Measurements from ENCODE around the gene TP53RK. TPM values are rescaled to one million over a fixed set of nuclear protein-coding genes. Genes with fewer than 3 reads are reported as not detected.

Gene TP53RK
- 10 to 100 TPM; 17.2 to 19.8 (median 18.6) TPM for polyA plus RNA-seq (ENCODE audit: insufficient read length in 3 of 3)

DNA sequence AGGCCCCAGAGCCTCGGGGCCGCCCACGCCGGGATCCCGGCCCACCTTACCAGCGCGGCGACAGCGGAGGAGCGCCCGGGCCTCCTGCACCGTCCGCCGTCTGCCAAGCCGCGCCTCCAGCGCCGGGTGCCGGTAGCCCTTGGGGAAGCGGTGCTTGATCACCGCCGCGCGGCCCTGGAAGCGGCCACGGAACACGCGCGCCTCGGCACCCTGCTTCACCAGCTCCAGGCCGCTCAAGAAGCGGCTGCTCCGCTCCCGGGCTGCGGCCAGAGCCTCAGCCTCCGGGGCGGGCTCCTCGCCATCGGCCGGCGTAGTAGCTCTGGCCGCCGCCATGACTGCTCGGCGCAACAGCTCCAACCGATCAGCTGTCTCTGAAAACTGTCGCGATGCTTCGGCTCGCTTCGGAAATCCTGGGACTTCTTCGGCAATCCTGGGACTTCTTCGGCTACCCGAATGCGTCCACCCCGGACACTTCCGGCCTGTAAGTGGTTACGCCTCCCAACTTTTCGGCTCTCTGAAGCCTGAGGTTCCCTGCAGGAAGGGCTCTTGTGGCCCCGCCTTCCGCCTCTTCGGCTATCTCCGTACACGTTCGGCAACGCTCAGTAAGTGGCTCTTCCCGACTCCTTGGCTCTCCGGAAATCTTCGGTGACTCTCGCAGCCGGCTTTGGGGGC is at the start of gene TP53RK:
TP53RK (minus strand) TSS at position 363 of the 672 bp plus-strand sequence; CDS start at position 333, 30 bp downstream.
- peak; percentile 96 to 99 (median 98) for DNase-seq (ENCODE audit: low read depth in 3 of 3, low spot score in 2 of 3)

DNA sequence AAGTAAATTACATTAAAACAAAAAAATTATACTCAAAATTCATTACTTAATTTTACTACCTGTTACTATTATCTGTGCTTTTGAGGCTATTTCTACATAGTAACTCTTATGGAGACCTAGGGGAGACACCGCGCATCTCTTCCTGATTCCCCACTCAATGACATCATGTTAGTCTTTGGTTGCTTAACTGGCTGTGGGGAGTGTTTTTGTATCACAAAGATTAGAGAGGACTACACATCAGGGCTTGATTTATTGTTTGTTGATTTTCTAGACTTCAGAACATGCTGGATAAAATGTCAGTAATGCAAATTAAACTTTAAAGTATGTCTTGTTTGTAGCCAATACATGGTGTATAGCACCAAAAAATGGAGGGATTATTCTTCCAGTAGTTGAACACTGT is 46.2 kb upstream of the TP53RK start:
- no peak for DNase-seq (ENCODE audit: low read depth in 3 of 3, low spot score in 2 of 3)

DNA sequence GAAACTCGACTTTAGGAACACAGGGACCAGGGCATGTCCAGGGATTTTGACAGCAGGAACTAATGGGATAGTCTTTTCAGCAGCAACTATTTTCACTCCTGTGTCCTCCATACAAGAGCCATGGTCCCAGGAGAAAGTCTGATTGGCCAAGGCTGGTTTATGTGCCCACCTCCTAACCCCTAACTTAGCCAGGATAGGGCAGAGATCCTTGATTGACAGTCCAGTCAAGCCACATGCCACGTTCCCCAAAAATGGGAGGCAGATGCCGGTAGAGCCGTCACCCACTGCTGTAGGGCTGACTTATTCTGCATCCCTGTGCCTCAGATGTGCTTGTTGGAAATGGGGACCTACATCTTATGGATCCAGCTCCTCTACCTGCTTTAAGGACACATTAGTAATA is 42.5 kb upstream of the TP53RK start:
- no peak for DNase-seq (ENCODE audit: low read depth in 3 of 3, low spot score in 2 of 3)

DNA sequence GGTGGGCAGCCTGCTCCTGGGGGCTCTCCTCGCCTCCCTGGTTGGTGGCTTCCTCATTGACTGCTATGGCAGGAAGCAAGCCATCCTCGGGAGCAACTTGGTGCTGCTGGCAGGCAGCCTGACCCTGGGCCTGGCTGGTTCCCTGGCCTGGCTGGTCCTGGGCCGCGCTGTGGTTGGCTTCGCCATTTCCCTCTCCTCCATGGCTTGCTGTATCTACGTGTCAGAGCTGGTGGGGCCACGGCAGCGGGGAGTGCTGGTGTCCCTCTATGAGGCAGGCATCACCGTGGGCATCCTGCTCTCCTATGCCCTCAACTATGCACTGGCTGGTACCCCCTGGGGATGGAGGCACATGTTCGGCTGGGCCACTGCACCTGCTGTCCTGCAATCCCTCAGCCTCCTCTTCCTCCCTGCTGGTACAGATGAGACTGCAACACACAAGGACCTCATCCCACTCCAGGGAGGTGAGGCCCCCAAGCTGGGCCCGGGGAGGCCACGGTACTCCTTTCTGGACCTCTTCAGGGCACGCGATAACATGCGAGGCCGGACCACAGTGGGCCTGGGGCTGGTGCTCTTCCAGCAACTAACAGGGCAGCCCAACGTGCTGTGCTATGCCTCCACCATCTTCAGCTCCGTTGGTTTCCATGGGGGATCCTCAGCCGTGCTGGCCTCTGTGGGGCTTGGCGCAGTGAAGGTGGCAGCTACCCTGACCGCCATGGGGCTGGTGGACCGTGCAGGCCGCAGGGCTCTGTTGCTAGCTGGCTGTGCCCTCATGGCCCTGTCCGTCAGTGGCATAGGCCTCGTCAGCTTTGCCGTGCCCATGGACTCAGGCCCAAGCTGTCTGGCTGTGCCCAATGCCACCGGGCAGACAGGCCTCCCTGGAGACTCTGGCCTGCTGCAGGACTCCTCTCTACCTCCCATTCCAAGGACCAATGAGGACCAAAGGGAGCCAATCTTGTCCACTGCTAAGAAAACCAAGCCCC is 36.2 kb upstream of the TP53RK start:
- DNase-seq (ENCODE audit: low read depth in 3 of 3, low spot score in 2 of 3), result no peak

DNA sequence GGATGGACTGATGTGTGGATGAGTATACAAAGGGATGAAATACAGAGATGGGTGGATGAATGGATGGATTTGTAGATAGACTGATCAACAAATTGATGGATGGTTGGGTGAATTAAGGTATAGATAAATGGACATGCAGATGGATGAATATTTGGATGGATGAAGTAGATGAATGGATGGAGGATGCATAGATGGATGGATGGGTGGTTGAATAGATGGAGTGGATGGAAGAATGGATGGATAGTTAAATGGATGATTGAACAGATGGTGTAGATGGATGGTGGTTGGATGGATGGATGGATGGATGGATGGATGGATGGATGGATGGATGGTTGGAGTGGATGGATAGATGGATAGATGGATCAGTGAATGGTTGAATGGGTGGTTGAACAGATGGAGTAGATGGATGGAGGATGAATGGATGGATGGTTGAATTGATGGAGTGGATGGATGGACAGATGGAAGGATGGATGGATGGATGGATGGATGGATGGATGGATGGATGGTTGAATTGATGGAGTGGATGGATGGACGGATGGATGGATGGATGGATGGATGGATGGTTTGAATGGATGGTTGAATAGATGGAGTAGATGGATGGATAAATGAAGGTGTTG is 35.2 kb upstream of the TP53RK start:
- no peak for DNase-seq (ENCODE audit: low read depth in 3 of 3, low spot score in 2 of 3)

DNA sequence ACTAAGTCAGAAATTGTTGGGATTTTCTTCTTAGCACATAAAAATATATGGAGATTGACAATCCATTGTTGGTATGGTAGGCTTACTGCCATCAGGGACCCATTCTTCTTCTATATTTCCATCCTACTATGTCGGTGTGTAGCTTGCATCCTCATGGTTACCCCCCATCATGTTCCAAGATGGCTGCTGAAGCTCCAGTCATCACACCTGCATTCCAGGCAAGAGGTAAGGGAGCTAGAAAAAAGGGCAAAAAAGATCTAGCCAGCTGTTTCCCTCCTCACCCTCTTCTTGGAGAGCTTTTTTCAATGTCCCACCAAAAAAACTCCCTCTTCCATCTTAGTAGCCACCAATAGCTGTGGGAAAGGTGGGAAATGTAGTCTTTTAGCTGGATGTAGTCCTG is 33.8 kb upstream of the TP53RK start:
- DNase-seq (ENCODE audit: low read depth in 3 of 3, low spot score in 2 of 3), result no peak

DNA sequence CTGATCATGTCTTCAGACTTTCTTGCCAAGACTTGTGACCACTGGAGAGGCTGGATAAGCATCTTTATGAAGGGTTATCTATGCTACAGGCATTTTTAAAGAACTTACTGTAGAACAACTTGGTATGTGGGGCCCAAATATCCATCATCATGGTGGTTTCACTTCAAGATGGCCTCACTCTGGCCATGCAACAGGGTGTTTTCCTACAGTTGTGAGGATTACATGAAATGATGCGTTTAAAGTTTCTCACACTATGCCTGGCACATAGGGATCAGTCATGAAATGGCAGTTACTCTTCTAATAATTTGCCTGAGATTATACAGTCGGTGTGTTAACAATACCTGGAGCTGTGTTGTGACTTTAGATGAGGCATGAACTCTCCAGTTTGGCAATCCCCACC is 33.2 kb upstream of the TP53RK start:
- DNase-seq (ENCODE audit: low read depth in 3 of 3, low spot score in 2 of 3), result no peak

DNA sequence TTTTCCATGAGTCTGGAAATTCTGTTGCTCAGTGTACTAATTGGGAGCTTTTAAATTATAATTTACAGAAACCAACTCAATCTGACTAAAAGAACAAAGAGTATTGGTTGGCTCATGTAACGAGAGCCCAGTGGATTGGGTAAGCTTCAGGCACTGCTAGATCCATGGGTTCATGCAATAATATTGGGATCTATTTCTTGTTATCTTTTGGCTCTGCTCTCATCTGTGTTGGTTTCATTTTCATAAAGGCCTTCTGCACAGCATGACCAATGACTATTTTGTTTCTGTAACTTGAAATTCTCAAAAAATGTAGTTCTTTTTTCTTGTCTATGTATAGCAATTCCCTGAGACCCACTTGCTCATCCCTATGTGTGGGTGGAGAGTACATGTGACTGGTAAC is 32.2 kb upstream of the TP53RK start:
- no peak for DNase-seq (ENCODE audit: low read depth in 3 of 3, low spot score in 2 of 3)

DNA sequence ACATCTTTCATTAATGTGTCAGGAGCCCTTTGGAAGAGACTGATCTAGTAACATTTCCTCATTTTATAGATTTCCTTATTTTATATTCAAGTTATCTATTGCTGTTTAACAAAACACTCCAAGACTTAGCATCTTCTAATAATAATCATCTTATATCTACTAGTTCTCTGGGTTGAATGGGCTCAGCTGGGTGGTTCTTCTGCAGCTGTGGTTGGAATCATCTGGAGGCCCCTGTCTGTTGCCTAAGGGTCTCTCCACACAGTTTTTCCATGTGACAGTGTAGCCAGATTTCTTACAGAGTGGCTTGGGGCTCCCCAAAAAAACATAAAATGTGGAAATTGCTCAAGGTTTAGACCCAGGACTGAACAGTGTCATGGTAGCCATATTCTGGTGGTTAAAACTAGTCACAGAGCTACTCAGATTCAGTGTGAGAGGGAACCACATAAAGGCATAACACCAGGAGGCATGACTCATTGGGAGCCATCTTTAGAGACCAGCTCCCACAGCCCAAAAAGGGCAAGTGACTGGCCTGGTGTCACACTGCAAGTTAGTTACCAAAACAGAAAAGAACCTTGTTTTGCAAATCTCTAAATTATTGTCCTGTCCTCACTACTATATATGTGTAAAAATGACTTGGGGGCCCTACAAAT is 31.7 kb upstream of the TP53RK start:
- DNase-seq (ENCODE audit: low read depth in 3 of 3, low spot score in 2 of 3), result no peak

DNA sequence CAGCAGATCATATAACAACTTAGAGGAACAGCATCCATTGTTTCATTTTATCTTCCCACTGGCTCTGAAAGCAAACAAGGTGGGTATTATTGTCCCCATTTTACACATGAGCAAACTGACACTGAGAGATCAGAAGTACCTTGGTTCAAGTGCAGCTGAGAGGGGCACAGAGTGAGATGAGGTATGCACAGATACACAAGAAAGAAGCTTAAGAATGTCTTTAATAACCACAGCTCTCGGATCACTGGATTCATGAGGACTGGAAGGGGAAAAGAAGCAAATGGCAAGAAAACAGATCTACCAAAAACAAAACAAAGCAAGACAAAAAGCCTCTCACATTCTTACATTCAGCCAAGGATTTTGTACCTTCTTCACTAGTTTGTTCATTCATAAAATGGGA is 30.8 kb upstream of the TP53RK start:
- no peak for DNase-seq (ENCODE audit: low read depth in 3 of 3, low spot score in 2 of 3)

DNA sequence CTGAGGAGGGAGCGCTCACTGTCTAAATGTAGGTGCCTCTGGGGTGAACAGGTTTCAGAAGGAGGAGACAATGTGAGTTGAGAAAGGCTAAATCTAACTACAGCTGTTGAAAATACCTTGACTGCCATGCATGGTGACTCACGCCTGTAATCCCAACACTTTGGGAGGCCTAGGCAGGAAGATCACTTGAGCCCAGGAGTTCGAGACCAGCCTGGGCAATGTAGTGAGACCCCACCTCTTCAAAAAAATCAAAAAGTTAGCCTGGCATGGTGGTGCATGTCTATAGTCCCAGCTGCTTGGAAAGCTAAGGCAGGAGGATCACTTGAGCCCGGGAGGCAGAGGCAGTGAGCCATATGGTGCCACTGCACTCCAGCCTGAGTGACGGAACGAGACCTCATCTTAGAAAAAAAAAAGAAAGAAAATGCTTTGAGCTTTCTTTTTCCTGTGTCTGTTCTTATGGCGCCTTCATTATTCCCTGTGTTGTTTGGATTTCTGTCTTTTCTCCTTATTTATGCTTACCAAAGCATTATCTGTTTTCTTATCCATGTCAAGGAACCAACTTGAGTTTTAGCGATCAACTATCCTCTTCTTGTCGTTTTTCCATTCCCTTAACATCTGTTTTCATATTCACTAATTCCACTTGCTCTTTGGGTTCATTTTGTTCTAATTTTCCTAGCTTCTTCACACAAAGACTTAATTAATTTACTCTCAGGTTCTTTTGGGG is 28.7 kb upstream of the TP53RK start:
- DNase-seq (ENCODE audit: low read depth in 3 of 3, low spot score in 2 of 3), result no peak

DNA sequence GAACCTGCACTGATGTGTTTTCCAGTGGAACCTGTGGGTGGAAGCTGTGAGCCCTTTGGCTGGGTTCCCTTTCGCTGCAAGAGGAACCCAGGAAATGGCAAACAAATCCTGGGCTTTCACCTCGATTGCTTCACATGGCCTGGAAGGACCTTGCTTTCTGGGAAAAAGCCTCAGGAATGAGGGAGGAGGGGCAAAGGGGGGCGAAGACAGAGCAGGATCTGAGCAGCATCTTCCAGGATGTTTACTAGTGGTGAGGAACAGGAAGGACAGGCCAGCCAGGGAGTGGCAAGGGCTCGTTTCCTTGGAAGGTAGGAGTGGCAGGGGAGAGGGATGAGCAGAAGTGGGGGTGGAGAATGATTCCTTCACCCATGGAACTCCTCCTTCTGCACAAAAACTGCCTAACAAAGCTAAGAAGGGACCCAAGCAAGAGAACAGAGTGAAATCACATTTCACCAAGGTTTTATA is 26.1 kb upstream of the TP53RK start:
- no peak for DNase-seq (ENCODE audit: low read depth in 3 of 3, low spot score in 2 of 3)

DNA sequence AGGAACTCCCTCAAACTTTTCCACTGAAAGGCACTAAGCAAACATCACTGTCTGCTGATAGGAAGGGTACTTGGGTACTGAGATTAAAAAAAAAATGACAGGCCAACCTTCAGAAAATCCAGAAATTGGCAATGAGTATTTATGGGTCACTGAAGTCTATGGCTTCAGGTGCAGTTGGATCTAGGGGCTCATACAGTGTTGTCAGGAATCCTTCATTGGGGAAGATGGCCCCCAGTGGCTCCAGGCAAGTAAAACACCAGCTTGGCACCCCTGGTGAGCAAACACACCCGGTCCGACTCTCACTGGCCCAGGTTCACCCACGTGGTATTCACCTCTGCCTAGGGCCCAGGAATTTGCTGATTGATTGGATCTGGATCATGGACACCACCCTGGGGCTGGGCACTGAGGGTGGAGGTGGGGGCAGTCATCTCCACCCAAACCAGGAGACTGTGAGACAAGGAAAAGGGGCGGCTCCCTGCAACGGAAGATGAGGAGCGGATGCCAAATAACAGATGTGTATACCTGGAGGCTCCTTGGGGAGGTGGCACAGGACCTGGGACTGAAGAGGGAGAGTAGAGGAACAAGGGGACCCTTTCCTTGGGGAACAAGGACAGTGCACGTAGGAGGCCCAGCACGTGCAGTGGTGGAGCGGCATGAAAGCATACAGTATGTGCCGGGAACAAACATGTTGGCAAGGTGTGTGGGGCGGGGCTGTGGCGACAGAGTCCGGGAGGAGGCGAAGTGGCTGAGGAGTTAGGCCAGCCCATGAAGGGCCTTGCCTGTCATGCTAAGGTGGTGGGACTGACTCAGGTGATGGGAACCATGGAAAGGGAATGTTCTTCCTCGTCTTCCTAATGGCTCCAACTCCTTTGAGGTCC is 25.0 kb upstream of the TP53RK start:
- no peak for DNase-seq (ENCODE audit: low read depth in 3 of 3, low spot score in 2 of 3)

DNA sequence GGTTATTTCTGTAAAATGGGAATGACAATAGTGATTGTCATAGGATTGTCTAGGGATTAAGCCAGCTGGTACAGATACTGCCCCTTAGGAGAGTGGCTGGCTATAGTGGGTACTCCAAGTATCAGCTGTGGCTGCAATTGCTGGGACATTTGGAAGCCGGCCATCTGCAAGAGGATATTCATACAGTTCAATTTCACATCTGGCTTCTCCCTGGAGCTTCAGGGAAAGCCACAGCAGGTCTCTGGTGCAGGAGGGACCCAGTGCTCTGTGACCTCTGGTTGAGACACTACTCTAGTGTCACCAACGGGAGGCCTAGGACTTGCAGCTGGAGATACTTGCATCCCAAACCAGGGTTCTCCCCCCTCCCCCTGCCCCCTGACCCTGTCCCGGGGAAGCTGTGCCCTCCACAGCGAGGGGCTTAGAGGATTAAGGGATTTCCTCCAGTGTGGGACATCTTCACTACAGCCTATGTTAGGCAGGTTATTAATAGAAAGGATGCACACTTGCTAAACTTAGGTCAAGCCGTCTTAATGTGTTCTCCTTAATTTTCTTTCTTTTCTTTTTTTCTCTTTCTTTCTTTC is 22.9 kb upstream of the TP53RK start:
- no peak for DNase-seq (ENCODE audit: low read depth in 3 of 3, low spot score in 2 of 3)

DNA sequence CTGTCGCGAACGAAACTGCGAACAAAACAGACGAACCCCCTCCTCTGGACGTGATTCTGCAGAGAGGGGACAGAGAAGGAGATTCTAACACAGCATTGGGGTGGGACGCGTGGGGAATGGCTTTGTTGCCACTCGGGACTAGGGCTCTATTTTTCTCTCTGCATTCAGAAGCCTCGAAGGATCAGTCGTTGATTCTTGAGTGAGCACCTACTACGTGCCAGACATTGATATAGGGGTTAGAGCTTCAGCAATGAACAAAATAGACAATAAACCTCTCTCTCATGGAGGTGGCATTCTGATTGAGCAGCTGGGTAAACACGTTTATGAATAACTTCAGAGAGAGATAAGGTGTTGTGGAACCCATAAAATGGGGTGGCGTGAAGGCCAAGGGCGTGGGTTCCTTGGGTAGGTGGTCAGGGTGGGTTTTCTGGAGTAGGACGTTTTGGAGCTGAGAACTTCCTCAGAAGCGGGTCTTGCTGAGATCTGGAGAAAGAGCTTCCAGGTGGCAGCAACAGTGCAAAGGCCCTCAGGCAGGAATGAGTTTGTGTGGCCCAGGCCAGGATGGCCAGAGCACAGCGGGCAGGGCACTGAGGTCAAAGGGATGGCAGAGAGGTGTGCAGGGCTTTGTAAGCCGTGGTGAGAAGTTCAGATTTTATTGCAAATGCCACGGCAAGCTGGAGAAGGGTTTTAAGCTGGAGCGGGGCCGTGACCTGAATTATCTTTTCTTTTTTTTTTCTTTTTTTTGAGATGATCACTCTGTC is 21.1 kb upstream of the TP53RK start:
- DNase-seq (ENCODE audit: low read depth in 3 of 3, low spot score in 2 of 3), result no peak

DNA sequence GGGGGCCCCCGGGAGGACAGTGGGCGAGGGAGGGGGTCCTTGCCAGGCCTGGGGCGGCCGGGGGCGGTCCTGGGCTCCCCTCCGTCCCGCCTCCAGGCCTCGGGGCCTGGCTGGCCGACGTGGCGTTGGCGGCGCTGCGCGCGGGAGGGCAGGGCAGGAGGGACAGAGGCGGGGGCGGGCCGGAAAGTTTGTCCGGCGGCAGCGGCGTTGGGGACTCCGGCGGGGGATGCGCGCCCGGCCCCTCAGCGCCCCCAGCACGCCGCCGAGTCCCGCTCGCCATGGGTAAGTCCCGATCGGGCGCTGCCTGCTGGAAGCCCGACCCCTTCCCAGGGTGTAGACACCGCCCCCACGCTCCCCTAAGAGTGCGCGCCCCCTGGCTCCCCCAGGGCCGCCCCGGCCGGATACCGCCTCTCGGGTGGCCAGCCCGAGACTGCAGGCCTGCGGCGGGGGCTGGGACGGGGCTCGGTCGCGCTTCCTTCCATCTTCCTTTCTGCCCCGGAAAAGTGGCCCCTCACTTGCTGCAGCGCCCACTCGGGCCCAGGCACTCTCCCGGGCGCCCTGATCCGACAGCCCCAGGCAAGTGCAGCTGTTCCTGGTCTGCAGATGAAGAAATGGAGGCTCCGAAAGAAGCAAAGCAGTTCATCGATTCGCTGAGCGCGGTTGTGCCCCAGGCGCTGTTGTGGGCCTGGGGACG is 20.4 kb upstream of the TP53RK start, which contains the start of gene SLC2A10:
SLC2A10 (plus strand) TSS at position 191 of the 694 bp plus-strand sequence; CDS start at position 279, 88 bp downstream.
- DNase-seq (ENCODE audit: low read depth in 3 of 3, low spot score in 2 of 3), result peak in 2 of 3 donors; percentile 18 to 39

DNA sequence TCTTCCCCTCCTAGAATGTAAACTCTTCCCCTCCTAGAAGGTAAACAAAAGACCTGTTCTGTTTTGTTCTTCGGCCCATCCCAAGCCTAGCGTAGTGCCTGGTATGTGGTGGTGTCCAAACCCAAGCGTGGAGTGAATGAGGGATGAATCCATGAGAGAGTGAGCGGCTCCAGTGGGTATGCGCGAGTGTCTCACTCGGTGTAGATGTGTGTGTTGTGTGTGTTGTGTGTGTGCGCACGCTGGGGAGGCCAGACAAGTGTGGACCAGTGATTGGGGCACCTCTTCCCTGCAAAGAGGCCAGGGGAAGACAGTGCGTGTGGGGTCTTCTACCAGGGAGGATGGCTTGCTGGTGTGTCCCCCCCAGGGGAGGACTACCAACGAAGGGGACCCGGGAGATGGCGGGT is 19.8 kb upstream of the TP53RK start:
- no peak for DNase-seq (ENCODE audit: low read depth in 3 of 3, low spot score in 2 of 3)
